ENCODE results near the gene RUBCN.
A peak's percentile ranks its signal among the peaks of the same experiment; 100 is the strongest.
"Not testable (repeated sequence)": the region's sequence is repeated elsewhere in the genome, so short reads cannot be mapped to it uniquely, and the experiment has no call there.

RUBCN gene

DNA sequence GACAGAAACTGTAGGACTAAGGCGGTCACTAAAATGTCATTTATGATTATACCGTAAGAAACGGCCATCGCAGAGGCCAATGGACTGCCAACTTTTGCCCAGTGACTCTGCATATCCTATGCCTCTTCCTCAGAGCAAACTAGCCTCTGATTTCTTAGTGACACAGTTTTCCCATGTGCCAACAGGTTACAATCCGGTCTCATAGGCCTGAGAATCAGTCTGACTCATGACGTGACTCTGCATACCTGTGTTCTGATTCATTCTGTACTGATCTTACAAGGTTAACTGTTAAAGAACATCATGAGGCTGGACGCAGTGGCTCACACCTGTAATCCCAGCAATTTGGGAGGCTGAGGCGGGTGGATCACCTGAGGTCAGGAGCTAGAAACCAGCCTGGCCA, 17.8 kb downstream of the RUBCN start:
- TF ChIP-seq, protein P1, sequence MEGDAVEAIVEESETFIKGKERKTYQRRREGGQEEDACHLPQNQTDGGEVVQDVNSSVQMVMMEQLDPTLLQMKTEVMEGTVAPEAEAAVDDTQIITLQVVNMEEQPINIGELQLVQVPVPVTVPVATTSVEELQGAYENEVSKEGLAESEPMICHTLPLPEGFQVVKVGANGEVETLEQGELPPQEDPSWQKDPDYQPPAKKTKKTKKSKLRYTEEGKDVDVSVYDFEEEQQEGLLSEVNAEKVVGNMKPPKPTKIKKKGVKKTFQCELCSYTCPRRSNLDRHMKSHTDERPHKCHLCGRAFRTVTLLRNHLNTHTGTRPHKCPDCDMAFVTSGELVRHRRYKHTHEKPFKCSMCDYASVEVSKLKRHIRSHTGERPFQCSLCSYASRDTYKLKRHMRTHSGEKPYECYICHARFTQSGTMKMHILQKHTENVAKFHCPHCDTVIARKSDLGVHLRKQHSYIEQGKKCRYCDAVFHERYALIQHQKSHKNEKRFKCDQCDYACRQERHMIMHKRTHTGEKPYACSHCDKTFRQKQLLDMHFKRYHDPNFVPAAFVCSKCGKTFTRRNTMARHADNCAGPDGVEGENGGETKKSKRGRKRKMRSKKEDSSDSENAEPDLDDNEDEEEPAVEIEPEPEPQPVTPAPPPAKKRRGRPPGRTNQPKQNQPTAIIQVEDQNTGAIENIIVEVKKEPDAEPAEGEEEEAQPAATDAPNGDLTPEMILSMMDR (IDR thresholded peaks at IDR 0.05; ENCODE audit: borderline replicate concordance, insufficient read depth, low read depth, low read length), result no peak
- H3K4me3 ChIP-seq (ENCODE audit: low read depth, low read length), result no peak overlapping the region

DNA sequence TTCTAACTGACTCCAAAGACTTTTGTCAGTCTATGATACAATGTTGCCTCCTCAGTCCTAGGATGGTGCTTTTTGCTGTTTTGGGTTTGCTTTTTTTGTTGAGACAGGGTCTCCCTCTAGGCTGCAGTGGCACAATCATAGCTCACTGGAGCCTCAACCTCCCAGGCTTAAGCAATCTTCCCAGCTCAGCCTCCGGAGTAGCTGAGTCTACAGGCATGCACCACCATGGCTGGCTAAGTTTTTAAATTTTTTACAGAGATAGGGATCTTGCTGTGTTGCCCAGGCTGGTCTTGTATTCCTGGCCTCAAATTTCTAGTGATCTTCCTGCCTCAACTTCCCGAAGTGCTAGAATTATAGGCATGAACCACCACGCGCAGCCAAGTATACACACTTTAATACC, 22.5 kb downstream of the RUBCN start:
- TF ChIP-seq, protein P1 (IDR thresholded peaks at IDR 0.05; ENCODE audit: borderline replicate concordance, insufficient read depth, low read depth, low read length), result no peak
- H3K4me3 ChIP-seq (ENCODE audit: low read depth, low read length), result no peak overlapping the region

DNA sequence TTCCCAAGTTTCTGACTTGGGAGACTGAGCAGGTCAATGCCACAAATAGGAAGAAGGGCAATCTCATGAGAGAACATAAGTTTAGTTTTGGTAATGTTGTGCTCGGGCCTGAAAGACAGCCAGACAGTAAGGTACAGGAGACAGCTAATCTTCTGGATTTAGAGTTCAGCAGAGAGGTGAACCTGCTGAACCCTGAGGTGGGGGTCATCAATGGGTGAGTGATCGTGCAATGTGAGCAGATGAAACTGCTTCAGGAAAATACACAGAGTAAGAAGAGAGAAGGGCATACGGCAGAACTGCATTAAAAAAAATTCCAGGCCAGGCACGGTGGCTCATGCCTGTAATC, 23.3 kb downstream of the RUBCN start:
- H3K4me3 ChIP-seq (ENCODE audit: low read depth, low read length), result peak overlapping the region; percentile 10
- TF ChIP-seq, protein P1 (IDR thresholded peaks at IDR 0.05; ENCODE audit: borderline replicate concordance, insufficient read depth, low read depth, low read length), result no peak

DNA sequence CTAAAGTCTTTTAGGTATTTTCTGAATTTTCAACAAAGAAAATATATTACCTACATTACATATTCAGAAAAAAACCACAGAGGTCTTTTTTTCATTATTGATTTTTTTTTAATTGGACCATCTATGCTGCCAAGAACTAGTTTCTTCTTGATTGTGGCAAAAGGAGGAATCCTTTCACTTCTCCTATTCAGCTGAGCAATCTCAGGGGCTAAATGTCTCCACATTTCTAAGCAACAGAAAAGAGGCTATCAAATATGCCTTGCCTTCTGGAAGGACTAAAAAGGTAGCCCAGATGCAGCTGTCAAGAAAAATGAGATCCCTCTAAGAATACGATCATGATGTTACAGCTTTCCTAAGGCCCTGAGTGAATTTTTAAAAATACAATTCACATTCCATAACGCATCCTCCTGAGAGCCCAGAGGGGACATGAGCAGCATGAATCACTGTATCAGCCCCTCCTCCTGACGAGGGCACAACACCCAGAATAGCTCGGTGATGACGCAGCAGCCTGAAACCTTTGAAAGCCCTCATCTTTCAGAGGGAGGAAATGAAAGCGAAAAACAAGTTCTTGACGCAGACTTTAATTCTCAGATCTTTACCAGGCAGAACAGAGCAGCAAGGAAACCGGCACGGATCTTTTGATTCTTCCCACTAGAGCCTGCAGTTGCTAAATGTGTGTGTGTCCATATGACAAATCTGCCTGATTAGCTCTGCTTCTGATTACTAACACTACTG, 24.6 kb downstream of the RUBCN start:
- TF ChIP-seq, protein P1 (IDR thresholded peaks at IDR 0.05; ENCODE audit: borderline replicate concordance, insufficient read depth, low read depth, low read length), result no peak
- no peak overlapping the region for H3K4me3 ChIP-seq (ENCODE audit: low read depth, low read length)

DNA sequence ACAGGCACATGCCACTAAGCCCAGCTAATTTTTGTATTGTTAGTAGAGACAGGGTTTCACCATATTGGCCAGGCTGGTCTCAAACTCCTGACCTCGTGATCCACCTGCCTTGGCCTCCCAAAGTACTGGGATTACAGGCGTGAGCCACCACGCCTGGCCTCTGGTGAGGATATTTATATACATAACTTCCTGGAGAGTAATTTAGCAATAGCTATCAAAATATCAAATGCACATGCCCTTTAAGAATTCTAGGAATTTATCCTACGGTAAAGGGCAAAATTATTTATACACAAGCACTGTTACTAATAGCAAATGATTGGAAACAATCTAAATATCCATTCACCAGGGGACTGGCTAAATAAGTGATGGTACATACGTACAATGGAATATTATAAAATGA, 25.7 kb downstream of the RUBCN start:
- not testable (repeated sequence) for H3K4me3 ChIP-seq (ENCODE audit: low read depth, low read length)

DNA sequence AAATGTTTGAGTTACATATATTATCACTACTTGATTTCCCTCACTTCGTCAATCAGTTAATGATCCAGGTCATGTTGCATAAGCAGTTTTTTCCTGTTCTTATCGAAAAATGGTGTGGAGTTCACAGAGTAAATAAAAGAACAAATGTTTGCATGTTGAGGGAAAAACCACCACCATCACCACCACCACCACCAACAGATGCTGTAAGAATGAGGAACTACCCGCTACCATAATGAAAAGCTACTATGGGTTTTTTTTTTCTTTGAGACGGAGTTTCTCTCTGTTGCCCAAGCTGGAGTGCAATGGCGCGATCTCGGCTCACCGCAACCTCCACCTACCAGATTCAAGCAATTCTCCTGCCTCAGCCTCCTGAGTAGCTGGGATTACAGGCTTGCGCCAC, 27.6 kb downstream of the RUBCN start:
- TF ChIP-seq, protein P1 (IDR thresholded peaks at IDR 0.05; ENCODE audit: borderline replicate concordance, insufficient read depth, low read depth, low read length), result no peak

DNA sequence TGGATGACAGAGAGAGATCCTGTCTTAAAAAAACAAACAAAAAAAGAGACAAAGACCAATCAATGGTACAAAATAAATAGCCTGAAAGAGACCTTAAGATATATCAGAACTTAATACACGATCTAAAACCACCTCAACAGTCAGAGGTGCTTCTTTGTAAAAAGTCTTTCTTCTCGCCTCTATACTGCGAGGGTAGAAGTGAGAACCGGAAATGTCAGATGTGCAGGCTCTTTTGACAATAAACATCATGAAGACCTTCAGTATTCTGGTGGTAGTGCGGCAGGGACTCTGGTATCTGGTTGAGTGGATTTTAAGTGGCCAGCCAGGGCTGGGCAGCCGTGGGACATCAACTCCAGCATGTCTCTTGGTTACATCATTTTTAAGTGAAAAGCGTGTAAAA, 30.0 kb downstream of the RUBCN start:
- H3K4me3 ChIP-seq (ENCODE audit: low read depth, low read length), result no peak overlapping the region
- TF ChIP-seq, protein P1 (IDR thresholded peaks at IDR 0.05; ENCODE audit: borderline replicate concordance, insufficient read depth, low read depth, low read length), result no peak

More for the DNA sequence above, 27.6 kb downstream of the RUBCN start:
- no peak overlapping the region for H3K4me3 ChIP-seq (ENCODE audit: low read depth, low read length)
